ENCODE results near the gene RNF8. TPM values are rescaled to one million over a fixed set of nuclear protein-coding genes. Genes with fewer than 3 reads are reported as not detected.
"Not testable (repeated sequence)": the region's sequence is repeated elsewhere in the genome, so short reads cannot be mapped to it uniquely, and the experiment has no call there.

The RNF8 gene
- total RNA-seq = 20.7 TPM

- peak; percentile 94 for DNase-seq
Observed at GRCh38 chr6:37353761-37354525, at the start of gene RNF8. Gene RNF8, plus strand, starts transcription at chr6:37353983. Its CDS starts 182 bp downstream, at chr6:37354165.

GRCh38 chr6:37304766-37305165 lies 49.0 kb upstream of the RNF8 start:
- DNase-seq = no peak

GRCh38 chr6:37305841-37306425 lies 47.9 kb upstream of the RNF8 start:
- no peak for DNase-seq

- no peak for DNase-seq
Observed at GRCh38 chr6:37306624-37307222, 47.1 kb upstream of the RNF8 start.

- DNase-seq = not testable (repeated sequence)
Observed at GRCh38 chr6:37307484-37307883, 46.3 kb upstream of the RNF8 start.

- DNase-seq = peak; percentile 88
Observed at GRCh38 chr6:37308069-37308815, 45.5 kb upstream of the RNF8 start.

GRCh38 chr6:37309046-37309445 lies 44.7 kb upstream of the RNF8 start:
- no peak for DNase-seq

- DNase-seq = no peak
Observed at GRCh38 chr6:37309692-37310091, 44.1 kb upstream of the RNF8 start.

GRCh38 chr6:37310966-37311365 lies 42.8 kb upstream of the RNF8 start:
- no peak for DNase-seq

GRCh38 chr6:37311741-37312473 lies 41.9 kb upstream of the RNF8 start:
- DNase-seq = peak; percentile 18

- DNase-seq = no peak
Observed at GRCh38 chr6:37313723-37314486, 39.9 kb upstream of the RNF8 start.

GRCh38 chr6:37314487-37315156 lies 39.2 kb upstream of the RNF8 start:
- DNase-seq = peak; percentile 54

- DNase-seq = no peak
Observed at GRCh38 chr6:37315157-37315515, 38.6 kb upstream of the RNF8 start.

- DNase-seq = no peak
Observed at GRCh38 chr6:37316071-37316470, 37.7 kb upstream of the RNF8 start.

GRCh38 chr6:37317312-37318038 lies 36.3 kb upstream of the RNF8 start:
- no peak for DNase-seq

GRCh38 chr6:37319156-37319555 lies 34.6 kb upstream of the RNF8 start:
- DNase-seq = no peak

- no peak for DNase-seq
Observed at GRCh38 chr6:37319856-37320480, 33.8 kb upstream of the RNF8 start.

GRCh38 chr6:37320646-37321045 lies 33.1 kb upstream of the RNF8 start:
- DNase-seq = peak; percentile 29

GRCh38 chr6:37321101-37321500 lies 32.7 kb upstream of the RNF8 start:
- DNase-seq = no peak
